Measurements from ENCODE around the gene RNF227. TPM values are rescaled to one million over a fixed set of nuclear protein-coding genes. Genes with fewer than 3 reads are reported as not detected.

RNF227 gene
- total and polyA plus RNA-seq, 10 of the 15 experiments (the other 5 are each of a cell fraction or from before 2014, with no cell fraction given) = 0.49 to 5.0 (median 1.3) TPM

DNA sequence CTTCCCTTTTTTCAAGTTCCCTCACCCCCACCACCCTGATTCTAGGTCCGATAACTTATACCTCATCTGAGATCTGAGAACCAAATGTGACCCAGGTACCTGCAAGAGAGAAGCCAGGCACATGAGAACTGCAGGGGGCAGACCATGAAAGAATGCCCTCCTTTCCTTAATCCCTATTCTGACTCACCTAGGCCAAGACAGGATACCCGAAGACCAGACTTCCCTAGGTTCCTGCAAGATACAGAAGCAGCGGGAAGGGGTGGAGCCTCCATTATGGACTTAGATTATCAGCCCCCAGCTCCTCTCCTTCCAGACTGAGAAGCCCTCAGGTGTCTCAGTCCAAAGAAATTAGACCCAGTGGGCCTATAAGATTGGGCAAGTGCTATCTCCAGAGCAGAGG lies 11.5 kb upstream of the RNF227 start (continued):
- no peak for TF ChIP-seq EZH2 (IDR thresholded peaks at IDR 0.05; ENCODE audit: borderline replicate concordance, control insufficient read depth, low read depth, low read length)

DNA sequence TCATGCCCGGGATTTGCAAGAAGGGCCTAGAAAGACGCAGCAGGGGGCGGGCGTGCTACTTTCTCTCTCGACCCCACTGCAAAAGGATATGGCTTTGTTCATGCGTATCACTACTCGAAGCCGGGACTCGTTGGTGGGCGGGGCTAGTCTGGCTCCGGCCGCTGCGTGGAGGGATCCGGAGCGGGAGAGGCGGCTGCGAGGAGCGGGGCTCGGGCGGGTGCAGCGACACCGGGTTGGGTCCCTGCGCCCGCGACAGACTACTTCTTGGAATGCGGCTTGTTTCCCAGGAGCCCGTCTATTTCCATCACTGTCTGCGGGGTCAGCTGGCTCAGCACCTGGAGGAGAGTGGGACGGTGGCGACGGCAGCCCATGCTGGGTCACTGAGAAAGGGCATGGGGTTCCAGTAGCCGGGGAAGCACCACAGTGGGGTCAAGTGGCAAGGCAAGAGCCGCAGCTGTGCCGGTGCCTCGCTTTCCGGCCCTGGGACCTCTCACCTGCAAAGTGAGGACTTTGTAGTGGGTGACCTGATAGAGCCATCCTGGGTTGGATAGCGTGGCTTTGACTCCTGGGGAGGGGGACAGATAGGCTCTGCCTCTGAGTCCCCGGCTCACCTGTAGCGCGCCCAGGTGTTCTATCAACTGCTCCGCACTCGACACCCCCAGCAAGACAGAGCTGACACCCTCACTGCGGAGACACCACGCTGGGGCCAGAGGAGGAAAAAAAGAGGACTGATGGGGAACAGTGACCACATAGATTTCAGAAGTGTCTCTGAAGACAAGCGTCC lies 6.9 kb upstream of the RNF227 start:
- no peaks in the 10 kb centered on the region for H3K79me2 ChIP-seq (ENCODE audit: control insufficient read depth, insufficient read depth, low read length)
- POLR2A ChIA-PET = interaction anchor here (1.4 kb wide), 1 partner anchor 10 kb away, joined by 7 read pairs; the partner anchor contains the start of genes CNTROB and TRAPPC1
- RAD21 ChIA-PET (ENCODE audit: unreplicated experiment) = interaction anchor here (0.9 kb wide), 1 partner anchor 9 kb away, joined by 4 read pairs; the partner anchor contains the start of genes CNTROB and TRAPPC1
- no peaks in the 10 kb centered on the region for H3K9me3 ChIP-seq (replicated peaks; ENCODE audit: control insufficient read depth, insufficient read depth, low read length)
- peak overlapping the region; percentile 61 for H2AFZ ChIP-seq (ENCODE audit: control insufficient read depth, low read depth, low read length)
- no peaks in the 10 kb centered on the region; a peak in 1 of 4 replicates for H3K36me3 ChIP-seq (ENCODE audit: control insufficient read depth in 2 of 2, insufficient read depth in 2 of 2, low read length in 1 of 2)
- peak; percentile 87 for ATAC-seq
- H3K4me1 ChIP-seq (ENCODE audit: control insufficient read depth, insufficient read depth, low read length) = peaks cover 7% of the 10 kb centered on the region
- peak; percentile 77 for FAIRE-seq
- 32% methylated on average over 44 of the region's 45 CpGs for WGBS (ENCODE audit: insufficient coverage, insufficient replicate concordance, low lambda C conversion rate, missing lambda C conversion rate)
- CTCF ChIA-PET = interaction anchor here (1.0 to 2.3 kb wide), 6 partner anchors 10 to 308 kb away, joined by 3 to 10 read pairs (median 5); partner anchors contain the start of gene FXR2
- no peaks in the 10 kb centered on the region for H3K27me3 ChIP-seq (replicated peaks in 1 of 2; ENCODE audit: control insufficient read depth in 2 of 2, insufficient read depth in 2 of 2, low read length in 1 of 2)
- H4K20me1 ChIP-seq (ENCODE audit: control insufficient read depth, insufficient read depth) = no peaks in the 10 kb centered on the region
- intact Hi-C loops (cut with micrococcal nuclease; ENCODE audit: unreplicated experiment) (no loop called here), in situ Hi-C loops (cut with MboI) (no loop called here)
- H3K27ac ChIP-seq (ENCODE audit: control insufficient read depth, insufficient read depth) = no peak overlapping the region
- peak overlapping the region; percentile 41 for H3K9ac ChIP-seq (ENCODE audit: control insufficient read depth, insufficient read depth, low read length)
- no TSS peak for BruUV-seq (replicated peaks)
- no peak for DNase-seq (ENCODE audit: low read depth, low spot score)
- H3K4me3 ChIP-seq = no peak overlapping the region; the same call in 1 of the 2 replicates
- H3K4me2 ChIP-seq (ENCODE audit: control insufficient read depth, insufficient read depth) = peak overlapping the region; percentile 87
- SMC1A ChIA-PET (ENCODE audit: uncharacterized antibody, unreplicated experiment) = interaction anchor here (1.3 kb wide), 1 partner anchor 66 kb away, joined by 3 read pairs; no protein-coding TSS in a partner anchor
- TF ChIP-seq POU2F2 (IDR thresholded peaks at IDR 0.05; ENCODE audit: borderline replicate concordance, low read depth, low read length) = peak; percentile 45; the same call in 1 of the 3 replicates
- TF ChIP-seq, protein P1, sequence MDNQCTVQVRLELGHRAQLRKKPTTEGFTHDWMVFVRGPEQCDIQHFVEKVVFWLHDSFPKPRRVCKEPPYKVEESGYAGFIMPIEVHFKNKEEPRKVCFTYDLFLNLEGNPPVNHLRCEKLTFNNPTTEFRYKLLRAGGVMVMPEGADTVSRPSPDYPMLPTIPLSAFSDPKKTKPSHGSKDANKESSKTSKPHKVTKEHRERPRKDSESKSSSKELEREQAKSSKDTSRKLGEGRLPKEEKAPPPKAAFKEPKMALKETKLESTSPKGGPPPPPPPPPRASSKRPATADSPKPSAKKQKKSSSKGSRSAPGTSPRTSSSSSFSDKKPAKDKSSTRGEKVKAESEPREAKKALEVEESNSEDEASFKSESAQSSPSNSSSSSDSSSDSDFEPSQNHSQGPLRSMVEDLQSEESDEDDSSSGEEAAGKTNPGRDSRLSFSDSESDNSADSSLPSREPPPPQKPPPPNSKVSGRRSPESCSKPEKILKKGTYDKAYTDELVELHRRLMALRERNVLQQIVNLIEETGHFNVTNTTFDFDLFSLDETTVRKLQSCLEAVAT (IDR thresholded peaks at IDR 0.05) = 0 out of 2 replicates have a peak, but pooled peaks have one; percentile 40
- TF ChIP-seq HCFC1 (IDR thresholded peaks at IDR 0.05; ENCODE audit: low read length) = peak; percentile 32; the same call in 1 of the 2 replicates
- no peak for TF ChIP-seq BMI1 (IDR thresholded peaks at IDR 0.05; ENCODE audit: borderline replicate concordance)
- peak; percentile 94 for TF ChIP-seq CHD2 (IDR thresholded peaks at IDR 0.05; ENCODE audit: borderline replicate concordance, low read depth, low read length)
- TF ChIP-seq ZSCAN29 (IDR thresholded peaks at IDR 0.05) = no peak
- TF ChIP-seq, protein P2, sequence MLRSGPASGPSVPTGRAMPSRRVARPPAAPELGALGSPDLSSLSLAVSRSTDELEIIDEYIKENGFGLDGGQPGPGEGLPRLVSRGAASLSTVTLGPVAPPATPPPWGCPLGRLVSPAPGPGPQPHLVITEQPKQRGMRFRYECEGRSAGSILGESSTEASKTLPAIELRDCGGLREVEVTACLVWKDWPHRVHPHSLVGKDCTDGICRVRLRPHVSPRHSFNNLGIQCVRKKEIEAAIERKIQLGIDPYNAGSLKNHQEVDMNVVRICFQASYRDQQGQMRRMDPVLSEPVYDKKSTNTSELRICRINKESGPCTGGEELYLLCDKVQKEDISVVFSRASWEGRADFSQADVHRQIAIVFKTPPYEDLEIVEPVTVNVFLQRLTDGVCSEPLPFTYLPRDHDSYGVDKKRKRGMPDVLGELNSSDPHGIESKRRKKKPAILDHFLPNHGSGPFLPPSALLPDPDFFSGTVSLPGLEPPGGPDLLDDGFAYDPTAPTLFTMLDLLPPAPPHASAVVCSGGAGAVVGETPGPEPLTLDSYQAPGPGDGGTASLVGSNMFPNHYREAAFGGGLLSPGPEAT (IDR thresholded peaks at IDR 0.05; ENCODE audit: low read depth) = no peak
- TF ChIP-seq SMC3 (IDR thresholded peaks at IDR 0.05; ENCODE audit: borderline replicate concordance, low read length) = peak; percentile 17; the same call in 1 of the 2 replicates
- no peak for TF ChIP-seq ETV6 (conservative IDR thresholded peaks at IDR 0.05 in 1 of 2, IDR thresholded peaks at IDR 0.05 in 1 of 2; ENCODE audit: borderline replicate concordance in 1 of 2, low read depth in 1 of 2)
- TF ChIP-seq TARDBP (IDR thresholded peaks at IDR 0.05; ENCODE audit: borderline replicate concordance) = 0 out of 2 replicates have a peak, but pooled peaks have one; percentile 45
- 0 out of 4 replicates have a peak, but pooled peaks of 1 of the 2 experiments have one; percentile 11 for TF ChIP-seq EP300 (IDR thresholded peaks at IDR 0.05; ENCODE audit: borderline replicate concordance in 1 of 2, control insufficient read depth in 1 of 2, low read depth in 2 of 2, low read length in 2 of 2)
- no peak for TF ChIP-seq EED (IDR thresholded peaks at IDR 0.05; ENCODE audit: low read depth)
- no peak for TF ChIP-seq NFXL1 (IDR thresholded peaks at IDR 0.05; ENCODE audit: borderline replicate concordance)
- 0 out of 2 replicates have a peak, but pooled peaks have one; percentile 22 for TF ChIP-seq NR2F1 (conservative IDR thresholded peaks at IDR 0.05)
- 0 out of 2 replicates have a peak, but pooled peaks have one; percentile 55 for TF ChIP-seq GATAD2B (conservative IDR thresholded peaks at IDR 0.05; ENCODE audit: low read depth)
- peak in 1 of 2 experiments; percentile 18; a peak in 1 of 4 replicates for TF ChIP-seq IKZF2 (IDR thresholded peaks at IDR 0.05)
- TF ChIP-seq IKZF1 (conservative IDR thresholded peaks at IDR 0.05) = peak; percentile 48
- TF ChIP-seq CREB1 (IDR thresholded peaks at IDR 0.05; ENCODE audit: low read depth) = no peak

All from GM12878 (cell line).